Medulla oblongata (tissue), 1 donor: Measurements from ENCODE around the gene MSRB1.
"Not testable (repeated sequence)": the region's sequence is repeated elsewhere in the genome, so short reads cannot be mapped to it uniquely, and the experiment has no call there.

Source experiments
- DNase-seq: peaks from one replicate; pipeline ENCODE4 v3.0.0-alpha.2; 2015; ENCODE audit errors: extremely low spot score

MSRB1 gene

GRCh38 chr16:1900452-1900774 lies 42.6 kb downstream of the MSRB1 start:
- no peak for DNase-seq

- no peak for DNase-seq
Observed at GRCh38 chr16:1899641-1900451, 43.2 kb downstream of the MSRB1 start.

- not testable (repeated sequence) for DNase-seq
Observed at GRCh38 chr16:1897692-1898091, 45.3 kb downstream of the MSRB1 start.

GRCh38 chr16:1895949-1896675 lies 46.9 kb downstream of the MSRB1 start:
- DNase-seq, result no peak

- no peak for DNase-seq
Observed at GRCh38 chr16:1895068-1895467, 47.9 kb downstream of the MSRB1 start.

GRCh38 chr16:1890708-1891050 lies 52.3 kb downstream of the MSRB1 start:
- DNase-seq, result no peak

GRCh38 chr16:1890024-1890707 lies 52.8 kb downstream of the MSRB1 start:
- no peak for DNase-seq
